Measurements from ENCODE around the gene RBP5.
"Not testable (repeated sequence)": the region's sequence is repeated elsewhere in the genome, so short reads cannot be mapped to it uniquely, and the experiment has no call there.

Gene RBP5

DNA sequence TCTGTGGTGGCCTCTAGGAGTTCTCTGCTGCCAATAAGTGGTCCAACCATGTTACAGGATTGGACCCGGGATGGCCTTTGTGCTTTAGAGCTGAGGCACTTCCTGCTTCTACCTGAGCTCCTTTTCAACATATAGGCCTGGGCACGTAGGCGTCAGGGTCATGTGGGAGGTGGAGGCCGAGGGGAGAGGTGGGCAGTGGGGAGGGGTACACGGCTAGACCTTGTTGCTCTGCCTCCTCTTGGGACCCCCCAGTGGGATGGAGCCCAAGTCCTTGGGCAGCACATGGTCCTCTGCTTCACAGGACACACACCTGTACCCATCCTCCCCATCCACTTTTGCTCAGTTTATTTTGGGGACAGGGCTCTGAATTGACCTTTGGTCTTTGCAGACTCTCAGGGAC is 7.4 kb downstream of the RBP5 start:
- no peak for DNase-seq

- no peak for DNase-seq
These were observed 8.5 kb downstream of the RBP5 start for GRCh38 chr12:7120166-7120565.

DNA sequence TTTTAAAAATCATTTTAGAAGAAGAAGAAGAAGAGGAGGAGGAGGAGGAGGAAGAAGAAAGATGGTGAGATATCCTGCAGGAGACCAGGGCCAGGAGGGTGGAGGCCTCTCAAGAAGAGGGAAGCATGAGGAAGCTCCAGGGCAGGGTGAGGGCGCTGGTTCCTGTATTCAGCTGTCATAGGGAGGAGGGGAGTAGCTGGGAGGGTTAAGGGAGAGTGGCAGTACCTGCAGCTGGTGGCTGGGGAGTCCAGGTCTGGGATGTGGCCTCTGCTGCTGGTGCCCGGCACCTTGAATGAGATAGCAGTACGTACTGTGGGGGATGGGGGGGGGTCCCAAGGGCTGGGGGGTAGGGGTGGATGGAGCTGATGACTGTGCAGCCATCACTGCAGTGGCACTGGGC is 9.8 kb downstream of the RBP5 start:
- no peak for DNase-seq

- DNase-seq, result no peak
These were observed 11.0 kb downstream of the RBP5 start for GRCh38 chr12:7117670-7118069.

GRCh38 chr12:7116916-7117315 is 11.8 kb downstream of the RBP5 start:
- DNase-seq, result no peak

DNA sequence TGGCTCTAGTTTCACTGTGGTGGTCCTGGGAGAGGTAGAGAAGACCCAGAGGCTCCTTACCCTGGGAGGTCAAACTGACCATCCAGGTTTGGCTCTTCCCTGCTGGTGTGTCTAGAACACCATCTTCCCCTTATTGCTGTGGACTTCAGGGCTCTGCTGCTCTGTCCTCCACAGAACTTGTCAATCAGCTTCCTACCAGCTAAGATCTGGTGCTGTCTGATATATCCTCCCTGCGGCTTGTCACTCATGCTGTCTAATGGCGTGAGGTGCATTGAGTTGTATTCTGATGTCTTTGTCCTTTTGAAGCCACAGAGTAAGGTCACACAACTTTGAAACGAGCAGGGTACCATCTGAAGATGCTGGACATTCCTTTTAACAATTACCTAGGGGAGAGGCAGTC is 12.5 kb downstream of the RBP5 start:
- DNase-seq, result no peak

- no peak for DNase-seq
These were observed 13.8 kb downstream of the RBP5 start for GRCh38 chr12:7114851-7115250.

GRCh38 chr12:7114008-7114407 is 14.7 kb downstream of the RBP5 start:
- DNase-seq, result no peak

DNA sequence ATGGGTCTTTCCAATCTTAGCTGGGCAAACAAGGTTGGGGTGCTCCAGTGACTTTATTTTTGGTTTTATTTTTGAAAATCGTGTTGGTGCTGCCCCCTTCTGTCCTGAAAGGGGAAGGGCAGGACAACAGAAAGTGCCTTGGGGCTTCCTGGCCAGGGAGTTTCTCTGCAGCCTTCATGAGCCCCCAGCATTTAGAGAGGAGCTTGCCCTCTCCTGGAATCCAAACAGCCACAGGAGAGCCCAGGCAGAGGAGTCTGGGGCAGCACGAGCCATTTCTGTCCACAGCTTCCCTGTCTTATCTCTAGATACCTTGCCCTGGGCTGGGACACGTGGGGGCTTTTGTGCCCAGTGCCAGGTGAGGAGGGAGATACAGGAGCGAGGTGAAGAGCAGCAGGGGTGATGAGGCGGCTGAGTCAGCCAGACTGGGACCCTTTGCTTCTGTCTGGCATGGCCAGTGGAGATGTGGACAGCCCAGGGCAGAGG is 15.3 kb downstream of the RBP5 start:
- no peak for DNase-seq

GRCh38 chr12:7112041-7112440 is 16.6 kb downstream of the RBP5 start:
- DNase-seq, result no peak

GRCh38 chr12:7110661-7111060 is 18.0 kb downstream of the RBP5 start:
- no peak for DNase-seq

GRCh38 chr12:7109572-7109920 is 19.1 kb downstream of the RBP5 start:
- DNase-seq, result no peak

DNA sequence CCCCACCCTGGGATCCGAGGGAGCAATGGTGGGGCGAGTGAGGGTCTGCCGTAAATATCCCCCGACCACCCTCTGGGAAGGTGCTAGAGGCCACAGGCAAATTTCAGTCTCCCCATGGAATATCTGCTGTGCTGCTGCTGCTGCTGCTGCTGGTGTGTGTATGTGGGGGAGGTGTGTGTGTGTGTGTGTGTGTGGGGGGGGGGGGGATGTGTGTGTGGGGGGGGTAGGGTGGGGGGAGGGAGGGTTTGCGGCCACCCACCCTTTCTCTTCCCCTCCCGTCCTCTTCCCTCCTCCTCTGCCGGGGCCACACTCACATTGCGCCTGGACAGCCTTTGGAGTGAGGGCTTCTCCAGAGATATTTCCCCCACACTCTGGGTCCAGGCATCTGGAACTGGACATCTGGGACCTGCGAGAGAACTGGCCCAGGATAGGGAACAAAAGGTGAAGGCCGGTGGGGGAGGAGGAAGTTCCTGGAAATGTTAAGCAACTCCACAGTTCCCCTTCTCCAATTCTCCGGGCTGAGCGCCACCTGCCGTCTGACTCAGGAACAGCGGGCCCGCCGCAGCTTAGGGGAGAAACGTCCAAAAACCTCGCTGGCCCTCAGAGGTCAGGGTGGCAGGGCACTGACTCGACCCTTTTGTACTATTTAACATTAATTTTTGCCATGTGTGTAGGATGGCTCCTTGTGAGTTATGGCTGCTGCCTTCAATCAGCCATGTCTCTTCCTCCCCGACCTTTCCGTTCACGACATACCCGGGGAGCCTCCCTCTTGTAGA is 19.7 kb downstream of the RBP5 start, which contains the start of gene C1RL:
C1RL (minus strand) TSS at position 419 of the 776 bp plus-strand sequence; CDS start at position 385, 34 bp downstream.
- DNase-seq, result peak; percentile 20

DNA sequence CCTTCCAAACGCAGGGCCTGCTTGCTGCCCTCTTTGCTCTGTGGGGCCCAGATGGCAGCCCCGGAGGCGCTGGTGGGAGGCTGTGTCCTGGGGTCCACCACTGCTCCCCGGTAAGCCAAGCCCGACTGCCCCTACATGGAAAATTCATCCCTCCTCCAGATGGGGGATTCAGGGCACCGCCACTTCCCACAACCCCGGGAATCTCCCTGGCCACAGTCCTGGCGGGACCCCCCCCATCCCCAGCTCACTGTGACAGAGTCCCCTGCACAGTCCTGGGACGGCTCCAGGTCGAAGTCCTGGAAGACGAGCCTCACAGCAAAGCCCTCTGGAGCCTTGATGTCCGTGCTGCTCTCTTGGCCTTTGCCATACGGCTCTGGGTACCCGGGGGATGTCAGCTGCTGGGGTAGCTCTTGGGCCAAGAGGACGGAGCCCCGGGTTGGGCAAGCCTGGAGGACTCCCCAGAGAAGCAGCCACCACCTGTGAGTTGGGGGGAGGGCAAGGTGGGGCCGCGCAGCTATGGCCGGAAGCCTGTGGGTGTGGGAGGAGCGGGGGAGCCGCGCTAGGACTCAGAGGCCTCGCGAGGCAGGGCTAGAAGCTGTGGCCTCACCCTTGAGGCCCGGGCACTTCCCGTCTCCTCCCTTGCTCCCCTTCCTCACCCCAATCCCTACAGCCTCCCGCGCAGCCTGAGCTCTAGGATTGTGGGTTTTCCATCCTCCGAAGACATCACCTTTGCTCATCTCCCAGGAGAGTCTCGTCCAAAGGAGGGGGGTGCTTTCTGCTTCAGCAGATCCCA is 20.5 kb downstream of the RBP5 start:
- no peak for DNase-seq

DNA sequence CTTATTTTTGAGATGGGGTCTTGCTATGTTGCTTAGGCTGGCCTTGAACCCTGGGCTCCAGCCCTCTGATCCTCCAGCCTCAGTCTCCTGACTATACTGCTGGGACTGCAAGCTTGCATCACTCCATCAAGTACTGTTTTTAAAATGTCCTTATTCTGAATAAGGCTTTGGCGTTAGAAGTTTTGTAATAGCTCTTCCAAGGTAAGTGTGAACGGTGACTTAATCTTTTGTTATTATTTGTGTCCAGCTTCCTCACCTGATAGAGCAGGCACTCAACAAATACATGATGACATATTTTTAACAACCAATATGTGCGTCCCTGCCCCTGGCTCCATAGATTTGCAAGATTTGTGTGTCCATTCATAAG is 21.1 kb downstream of the RBP5 start:
- DNase-seq, result no peak

DNA sequence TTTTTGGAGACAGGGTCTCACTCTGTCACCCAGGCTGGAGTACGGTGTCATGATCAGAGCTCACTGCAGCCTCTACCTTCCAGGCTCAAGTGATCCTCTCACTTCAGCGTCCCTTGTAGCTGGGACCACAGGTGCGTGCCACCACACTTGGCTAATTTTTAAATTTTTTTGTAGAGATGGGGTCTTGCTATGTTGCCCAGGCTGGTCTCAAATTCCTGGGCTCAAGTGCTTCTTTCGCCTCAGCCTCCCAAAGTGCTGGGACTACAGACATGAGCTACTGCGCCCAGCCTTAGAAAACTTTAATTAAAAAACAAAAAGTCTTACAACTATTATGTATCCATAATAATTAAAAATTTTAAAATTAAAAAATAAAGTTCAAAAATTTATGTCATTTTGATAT is 21.5 kb downstream of the RBP5 start:
- not testable (repeated sequence) for DNase-seq

DNA sequence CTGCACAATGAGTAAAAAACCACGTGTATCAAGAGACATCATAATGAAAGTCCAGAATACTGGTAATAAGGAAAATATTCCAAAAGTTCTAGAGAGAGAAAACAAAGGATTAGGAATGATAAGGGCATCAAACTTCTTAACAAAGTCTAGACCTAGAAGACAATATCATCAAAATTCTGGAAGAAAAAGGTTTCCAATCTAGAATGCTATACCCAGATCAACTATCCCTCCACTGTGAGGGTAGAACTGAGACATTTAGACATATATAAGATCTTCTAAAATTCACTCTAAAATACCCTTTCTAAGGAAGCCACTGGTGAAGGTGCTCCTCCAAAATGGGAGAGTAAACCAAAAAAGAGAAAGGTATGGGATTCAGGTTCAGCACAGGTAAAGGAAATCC is 22.6 kb downstream of the RBP5 start:
- no peak for DNase-seq

DNA sequence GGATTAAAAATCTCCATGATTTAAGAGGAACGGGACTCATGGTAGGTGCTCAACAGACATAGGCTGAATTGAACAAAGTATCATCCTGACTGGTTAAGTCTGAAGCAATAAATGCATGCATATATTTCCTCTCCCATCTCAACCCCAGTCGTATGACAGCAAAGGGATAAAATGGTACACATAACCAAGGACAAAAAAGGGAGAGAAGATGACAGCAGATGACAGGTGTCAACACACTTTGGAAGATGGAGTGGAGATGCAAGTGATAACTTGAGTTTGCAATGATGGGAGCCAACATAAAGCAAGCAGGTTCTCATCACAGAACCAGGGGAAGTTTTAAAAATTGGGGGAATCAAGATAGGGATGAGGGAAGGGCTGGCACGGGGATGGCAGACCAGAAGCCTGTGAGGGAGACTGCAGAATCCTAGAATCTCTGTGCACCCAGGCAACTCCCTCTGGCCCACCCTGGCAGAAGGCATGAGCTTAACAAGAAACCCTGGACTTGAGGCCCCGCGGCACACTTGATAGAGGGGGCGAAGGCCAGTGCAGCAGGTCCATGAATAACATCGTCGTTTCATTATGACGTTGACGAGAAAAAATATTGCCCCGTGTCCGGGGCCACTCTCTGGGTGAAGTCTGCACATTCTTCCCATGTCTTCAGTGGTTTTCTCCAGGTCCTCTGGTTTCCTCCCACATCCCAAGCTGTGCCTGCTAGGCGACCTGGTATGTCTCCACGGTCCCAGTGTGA is 24.7 kb downstream of the RBP5 start:
- no peak for DNase-seq

GRCh38 chr12:7102582-7102981 is 26.1 kb downstream of the RBP5 start:
- DNase-seq, result no peak

- no peak for DNase-seq
These were observed 27.0 kb downstream of the RBP5 start for GRCh38 chr12:7101694-7102131.

DNA sequence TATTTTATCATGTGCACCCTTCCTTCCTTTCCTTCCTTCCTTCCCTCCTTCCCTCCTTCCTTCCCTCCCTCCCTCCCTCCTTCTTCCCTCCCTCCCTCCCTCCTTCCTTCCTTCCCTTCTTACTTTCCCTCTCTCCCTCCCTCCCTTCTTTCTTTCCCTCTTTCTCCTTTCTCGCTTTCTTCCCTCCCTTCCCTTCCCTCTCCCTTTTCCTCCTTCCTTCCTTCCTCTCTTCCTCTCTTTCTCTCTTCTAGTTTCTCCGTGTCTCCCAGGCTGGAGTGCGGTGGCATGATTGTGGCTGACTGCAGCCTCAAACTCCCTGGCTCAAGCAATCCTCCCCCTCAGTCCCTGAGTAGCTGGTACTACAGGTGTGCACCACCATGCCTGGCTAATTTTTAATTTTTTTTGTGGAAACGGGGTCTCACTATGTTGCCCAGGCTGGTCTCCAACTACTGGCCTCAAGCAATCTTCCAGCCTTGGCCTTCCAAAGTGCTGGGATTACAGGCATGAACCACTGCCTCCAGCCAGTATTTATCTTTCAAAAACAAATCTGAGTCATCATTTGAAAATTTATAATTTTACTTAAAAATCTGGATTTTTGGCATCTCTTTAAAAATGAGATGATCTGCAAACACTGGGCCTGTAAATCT is 27.5 kb downstream of the RBP5 start:
- no peak for DNase-seq

- DNase-seq, result no peak
These were observed 28.4 kb downstream of the RBP5 start for GRCh38 chr12:7100239-7100638.
